ENCODE measurements around the gene DLG3. TPM values are rescaled to one million over a fixed set of nuclear protein-coding genes. Genes with fewer than 3 reads are reported as not detected.

The DLG3 gene
- total RNA-seq, 1 donor from 2014 or later, result 12.5 TPM

GRCh38 chrX:70527053-70527452 is 82.4 kb downstream of the DLG3 start:
- TF ChIP-seq, protein P1, sequence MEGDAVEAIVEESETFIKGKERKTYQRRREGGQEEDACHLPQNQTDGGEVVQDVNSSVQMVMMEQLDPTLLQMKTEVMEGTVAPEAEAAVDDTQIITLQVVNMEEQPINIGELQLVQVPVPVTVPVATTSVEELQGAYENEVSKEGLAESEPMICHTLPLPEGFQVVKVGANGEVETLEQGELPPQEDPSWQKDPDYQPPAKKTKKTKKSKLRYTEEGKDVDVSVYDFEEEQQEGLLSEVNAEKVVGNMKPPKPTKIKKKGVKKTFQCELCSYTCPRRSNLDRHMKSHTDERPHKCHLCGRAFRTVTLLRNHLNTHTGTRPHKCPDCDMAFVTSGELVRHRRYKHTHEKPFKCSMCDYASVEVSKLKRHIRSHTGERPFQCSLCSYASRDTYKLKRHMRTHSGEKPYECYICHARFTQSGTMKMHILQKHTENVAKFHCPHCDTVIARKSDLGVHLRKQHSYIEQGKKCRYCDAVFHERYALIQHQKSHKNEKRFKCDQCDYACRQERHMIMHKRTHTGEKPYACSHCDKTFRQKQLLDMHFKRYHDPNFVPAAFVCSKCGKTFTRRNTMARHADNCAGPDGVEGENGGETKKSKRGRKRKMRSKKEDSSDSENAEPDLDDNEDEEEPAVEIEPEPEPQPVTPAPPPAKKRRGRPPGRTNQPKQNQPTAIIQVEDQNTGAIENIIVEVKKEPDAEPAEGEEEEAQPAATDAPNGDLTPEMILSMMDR (IDR thresholded peaks at IDR 0.05), result no peak

GRCh38 chrX:70527610-70528345 is 83.1 kb downstream of the DLG3 start:
- DNase-seq (ENCODE audit: extremely low spot score, unreplicated experiment), result no peak
- Mint-ChIP-seq H3K36me3 (ENCODE audit: unreplicated experiment) (no peaks in the 10 kb centered on the region), H3K27me3 (ENCODE audit: unreplicated experiment) (peaks cover 8% of the 10 kb centered on the region), H3K9me3 (ENCODE audit: unreplicated experiment) (peaks cover 4% of the 10 kb centered on the region), H3K4me3 (ENCODE audit: unreplicated experiment) (no peak overlapping the region), H3K4me1 (ENCODE audit: unreplicated experiment) (no peaks in the 10 kb centered on the region), H3K27ac (ENCODE audit: unreplicated experiment) (no peak overlapping the region)
- TF ChIP-seq, protein P1 (IDR thresholded peaks at IDR 0.05), result no peak

More at GRCh38 chrX:70527053-70527452, 82.4 kb downstream of the DLG3 start:
- no peak for DNase-seq (ENCODE audit: extremely low spot score, unreplicated experiment)
- Mint-ChIP-seq H3K9me3 (ENCODE audit: unreplicated experiment) (peaks cover 2% of the 10 kb centered on the region), H3K27ac (ENCODE audit: unreplicated experiment) (no peak overlapping the region), H3K36me3 (ENCODE audit: unreplicated experiment) (no peaks in the 10 kb centered on the region), H3K4me3 (ENCODE audit: unreplicated experiment) (no peak overlapping the region), H3K27me3 (ENCODE audit: unreplicated experiment) (peaks cover 8% of the 10 kb centered on the region), H3K4me1 (ENCODE audit: unreplicated experiment) (no peaks in the 10 kb centered on the region)

DNA sequence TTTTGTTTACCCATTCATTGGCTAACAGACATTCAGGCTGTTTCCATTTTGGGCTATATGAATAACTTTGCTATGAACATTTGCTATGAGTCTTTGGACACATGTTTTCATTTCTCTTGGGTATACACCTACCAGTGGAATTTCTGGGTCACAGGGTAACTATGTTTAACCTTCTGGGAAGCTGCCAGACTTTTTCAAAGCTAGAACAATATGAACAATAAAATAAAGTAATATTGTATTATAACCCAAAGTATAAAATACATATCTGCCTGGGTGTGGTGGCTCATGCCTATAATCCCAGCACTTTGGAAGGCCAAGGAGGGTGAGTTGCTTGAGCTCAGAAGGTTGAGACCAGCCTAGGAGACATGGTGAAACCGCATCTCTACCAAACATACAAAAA is 90.6 kb downstream of the DLG3 start:
- Mint-ChIP-seq H3K4me1 (ENCODE audit: unreplicated experiment) (no peaks in the 10 kb centered on the region), H3K27ac (ENCODE audit: unreplicated experiment) (no peak overlapping the region), H3K27me3 (ENCODE audit: unreplicated experiment) (peaks cover 13% of the 10 kb centered on the region), H3K36me3 (ENCODE audit: unreplicated experiment) (no peaks in the 10 kb centered on the region), H3K9me3 (ENCODE audit: unreplicated experiment) (peaks cover 19% of the 10 kb centered on the region), H3K4me3 (ENCODE audit: unreplicated experiment) (no peak overlapping the region)
- DNase-seq (ENCODE audit: extremely low spot score, unreplicated experiment), result no peak
- TF ChIP-seq, protein P1 (IDR thresholded peaks at IDR 0.05), result no peak

DNA sequence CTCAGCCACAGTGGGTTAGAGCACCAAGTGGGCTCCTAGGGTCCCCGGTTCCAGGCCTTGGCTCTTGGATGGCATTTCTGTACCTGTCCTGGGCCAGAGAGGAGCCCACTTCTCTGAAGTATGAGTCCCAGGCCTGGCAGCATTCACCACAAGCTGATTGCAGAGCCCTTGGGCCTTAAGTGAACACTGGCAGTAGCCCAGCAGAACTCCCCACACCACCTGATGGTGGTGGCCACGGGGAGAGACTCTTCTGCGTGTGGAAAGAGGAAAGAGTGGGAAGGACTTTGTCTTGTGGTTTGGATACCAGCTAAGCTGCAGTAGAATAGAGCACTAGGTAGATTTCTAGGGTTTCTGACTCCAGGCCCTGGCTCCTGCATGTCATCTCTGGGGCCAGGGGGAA is 104.8 kb downstream of the DLG3 start:
- Mint-ChIP-seq H3K4me1 (ENCODE audit: unreplicated experiment) (peaks cover 3% of the 10 kb centered on the region), H3K27ac (ENCODE audit: unreplicated experiment) (no peak overlapping the region), H3K27me3 (ENCODE audit: unreplicated experiment) (peaks cover 9% of the 10 kb centered on the region), H3K4me3 (ENCODE audit: unreplicated experiment) (no peak overlapping the region), H3K36me3 (ENCODE audit: unreplicated experiment) (no peaks in the 10 kb centered on the region), H3K9me3 (ENCODE audit: unreplicated experiment) (peaks cover 4% of the 10 kb centered on the region)
- no peak for DNase-seq (ENCODE audit: extremely low spot score, unreplicated experiment)
- TF ChIP-seq, protein P1 (IDR thresholded peaks at IDR 0.05), result no peak

- no peak for DNase-seq (ENCODE audit: extremely low spot score, unreplicated experiment)
- Mint-ChIP-seq H3K9me3 (ENCODE audit: unreplicated experiment) (peaks cover under 1% of the 10 kb centered on the region), H3K36me3 (ENCODE audit: unreplicated experiment) (no peaks in the 10 kb centered on the region), H3K4me3 (ENCODE audit: unreplicated experiment) (no peak overlapping the region), H3K4me1 (ENCODE audit: unreplicated experiment) (peaks cover 3% of the 10 kb centered on the region), H3K27me3 (ENCODE audit: unreplicated experiment) (peaks cover 11% of the 10 kb centered on the region), H3K27ac (ENCODE audit: unreplicated experiment) (no peak overlapping the region)
- TF ChIP-seq, protein P1 (IDR thresholded peaks at IDR 0.05), result no peak
Measured at GRCh38 chrX:70552130-70552704, 107.6 kb downstream of the DLG3 start.
